ENCODE data around the gene RAMP2. TPM values are rescaled to one million over a fixed set of nuclear protein-coding genes. Genes with fewer than 3 reads are reported as not detected.

RAMP2 gene
- total RNA-seq, 1 experiment from 2014 or later, result 21.4 TPM

DNA sequence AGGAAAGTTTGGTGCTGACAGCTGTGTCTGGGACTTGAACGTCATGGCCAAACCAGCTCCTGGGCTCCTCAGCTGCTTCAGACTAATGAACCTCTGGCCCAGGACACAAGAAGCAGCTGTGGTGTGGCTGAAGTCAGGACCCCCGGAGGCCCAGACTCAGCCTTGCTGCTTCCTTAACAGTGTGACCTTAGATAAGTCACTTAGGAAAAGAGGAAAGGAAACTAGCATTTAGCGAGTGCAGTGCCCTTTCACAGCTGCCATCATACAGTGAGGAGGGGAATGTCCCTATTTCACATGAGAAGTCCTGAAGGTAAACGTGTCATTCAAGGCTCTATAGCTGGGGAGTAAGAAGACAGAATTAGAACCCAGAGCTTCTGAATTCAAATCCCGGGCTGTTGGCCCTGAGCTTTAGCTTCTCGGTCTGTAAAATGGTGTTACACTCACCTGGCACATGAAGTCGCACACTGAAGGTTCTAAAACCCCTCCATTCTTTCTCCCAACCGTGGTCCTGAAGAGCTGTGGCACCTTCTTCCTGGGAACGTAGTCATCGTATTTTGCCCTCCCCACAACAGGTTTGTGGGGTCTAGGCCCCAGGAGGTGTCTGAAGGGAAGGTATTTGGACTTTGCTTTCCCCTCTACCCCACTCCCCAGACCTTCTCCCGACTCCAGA is 910 bp upstream of the RAMP2 start:
- Histone ChIP-seq H3K27me3 (replicated peaks; ENCODE audit: control insufficient read depth, insufficient read depth, low read length) (no peaks in the 10 kb centered on the region), H3K4me3 (ENCODE audit: low read depth, low read length) (peak overlapping the region; percentile 68), H3K4me1 (peaks cover 28% of the 10 kb centered on the region), H3K36me3 (ENCODE audit: control insufficient read depth, insufficient read depth, low read length) (no peaks in the 10 kb centered on the region), H3K9me3 (no peaks in the 10 kb centered on the region)
- no peak for DNase-seq
- ChIA-PET POLR2A (interaction anchor here (0.6 to 1.5 kb wide), 6 partner anchors 14 to 601 kb away, joined by 3 to 11 read pairs (median 4); partner anchors contain the start of gene WNK4), CTCF (interaction anchor here (0.5 to 1.9 kb wide), 6 partner anchors 9 to 151 kb away, joined by 3 to 5 read pairs (median 4); partner anchors contain the start of genes BECN1, RETREG3 and TUBG1)
- peak overlapping the region; percentile 65 for H3K4me3 Mint-ChIP-seq (ENCODE audit: unreplicated experiment)
- intact Hi-C loops (cut with micrococcal nuclease; ENCODE audit: unreplicated experiment), result loop anchor here (5.0 kb wide), 2 partner anchors 83 to 183 kb away; partner anchors contain the start of genes PLEKHH3 and PSMC3IP
- peak overlapping the region; percentile 21 for H3K27ac Mint-ChIP-seq (ENCODE audit: unreplicated experiment)
- no TSS peak for BruUV-seq (replicated peaks)
- no peaks in the 10 kb centered on the region for H3K9me3 Mint-ChIP-seq (ENCODE audit: unreplicated experiment)
- peaks cover 13% of the 10 kb centered on the region for H3K4me1 Mint-ChIP-seq (ENCODE audit: low read depth, unreplicated experiment)
- H3K27me3 Mint-ChIP-seq (ENCODE audit: insufficient read depth, unreplicated experiment), result no peaks in the 10 kb centered on the region
- H3K36me3 Mint-ChIP-seq (ENCODE audit: insufficient read depth, unreplicated experiment), result peaks cover 6% of the 10 kb centered on the region
- TF ChIP-seq, protein P1, sequence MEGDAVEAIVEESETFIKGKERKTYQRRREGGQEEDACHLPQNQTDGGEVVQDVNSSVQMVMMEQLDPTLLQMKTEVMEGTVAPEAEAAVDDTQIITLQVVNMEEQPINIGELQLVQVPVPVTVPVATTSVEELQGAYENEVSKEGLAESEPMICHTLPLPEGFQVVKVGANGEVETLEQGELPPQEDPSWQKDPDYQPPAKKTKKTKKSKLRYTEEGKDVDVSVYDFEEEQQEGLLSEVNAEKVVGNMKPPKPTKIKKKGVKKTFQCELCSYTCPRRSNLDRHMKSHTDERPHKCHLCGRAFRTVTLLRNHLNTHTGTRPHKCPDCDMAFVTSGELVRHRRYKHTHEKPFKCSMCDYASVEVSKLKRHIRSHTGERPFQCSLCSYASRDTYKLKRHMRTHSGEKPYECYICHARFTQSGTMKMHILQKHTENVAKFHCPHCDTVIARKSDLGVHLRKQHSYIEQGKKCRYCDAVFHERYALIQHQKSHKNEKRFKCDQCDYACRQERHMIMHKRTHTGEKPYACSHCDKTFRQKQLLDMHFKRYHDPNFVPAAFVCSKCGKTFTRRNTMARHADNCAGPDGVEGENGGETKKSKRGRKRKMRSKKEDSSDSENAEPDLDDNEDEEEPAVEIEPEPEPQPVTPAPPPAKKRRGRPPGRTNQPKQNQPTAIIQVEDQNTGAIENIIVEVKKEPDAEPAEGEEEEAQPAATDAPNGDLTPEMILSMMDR (IDR thresholded peaks at IDR 0.05; ENCODE audit: insufficient read depth in 1 of 2, low read depth in 1 of 2, low read length in 1 of 2, severe bottlenecking in 1 of 2, unreplicated experiment in 1 of 2), result no peak

- TF ChIP-seq, protein P1 (IDR thresholded peaks at IDR 0.05; ENCODE audit: insufficient read depth in 1 of 2, low read depth in 1 of 2, low read length in 1 of 2, severe bottlenecking in 1 of 2, unreplicated experiment in 1 of 2), result no peak
- peaks cover 6% of the 10 kb centered on the region for H3K36me3 Mint-ChIP-seq (ENCODE audit: insufficient read depth, unreplicated experiment)
- H3K27me3 Mint-ChIP-seq (ENCODE audit: insufficient read depth, unreplicated experiment), result no peaks in the 10 kb centered on the region
- DNase-seq, result no peak
- H3K4me1 Mint-ChIP-seq (ENCODE audit: low read depth, unreplicated experiment), result peaks cover 20% of the 10 kb centered on the region
- peak overlapping the region; percentile 65 for H3K4me3 Mint-ChIP-seq (ENCODE audit: unreplicated experiment)
- intact Hi-C loops (cut with micrococcal nuclease; ENCODE audit: unreplicated experiment), result loop anchor here (5.0 kb wide), 2 partner anchors 84 to 184 kb away; partner anchors contain the start of genes PLEKHH3 and PSMC3IP
- CTCF ChIA-PET, result interaction anchor here (0.5 to 0.8 kb wide), 5 partner anchors 12 to 930 kb away, joined by 3 to 4 read pairs (median 3); partner anchors contain the start of genes BECN1 and VPS25
- no peaks in the 10 kb centered on the region for H3K36me3 ChIP-seq (ENCODE audit: control insufficient read depth, insufficient read depth, low read length)
- peak overlapping the region; percentile 56 for H3K27ac Mint-ChIP-seq (ENCODE audit: unreplicated experiment)
- POLR2A ChIA-PET, result no interaction called here
- H3K27me3 ChIP-seq (replicated peaks; ENCODE audit: control insufficient read depth, insufficient read depth, low read length), result no peaks in the 10 kb centered on the region
- H3K9me3 Mint-ChIP-seq (ENCODE audit: unreplicated experiment), result no peaks in the 10 kb centered on the region
- peaks cover 28% of the 10 kb centered on the region for H3K4me1 ChIP-seq
- BruUV-seq (replicated peaks), result no TSS peak
- H3K4me3 ChIP-seq (ENCODE audit: low read depth, low read length), result peak overlapping the region; percentile 68
- no peaks in the 10 kb centered on the region for H3K9me3 ChIP-seq
These were observed 611 bp downstream of the RAMP2 start for GRCh38 chr17:42761638-42762037.

- peaks cover 13% of the 10 kb centered on the region for H3K4me1 Mint-ChIP-seq (ENCODE audit: low read depth, unreplicated experiment)
- CTCF ChIA-PET, result interaction anchor here (0.6 kb wide), 1 partner anchor 109 kb away, joined by 3 read pairs; no protein-coding TSS in a partner anchor
These were observed 5.1 kb downstream of the RAMP2 start for GRCh38 chr17:42766124-42766523.

More at GRCh38 chr17:42766124-42766523, 5.1 kb downstream of the RAMP2 start:
- Mint-ChIP-seq H3K36me3 (ENCODE audit: insufficient read depth, unreplicated experiment) (peaks cover 6% of the 10 kb centered on the region), H3K9me3 (ENCODE audit: unreplicated experiment) (no peaks in the 10 kb centered on the region), H3K4me3 (ENCODE audit: unreplicated experiment) (no peak overlapping the region), H3K27ac (ENCODE audit: unreplicated experiment) (no peak overlapping the region), H3K27me3 (ENCODE audit: insufficient read depth, unreplicated experiment) (no peaks in the 10 kb centered on the region)
- Histone ChIP-seq H3K4me1 (peaks cover 15% of the 10 kb centered on the region), H3K9me3 (no peaks in the 10 kb centered on the region), H3K4me3 (ENCODE audit: low read depth, low read length) (no peak overlapping the region), H3K27me3 (replicated peaks; ENCODE audit: control insufficient read depth, insufficient read depth, low read length) (no peaks in the 10 kb centered on the region), H3K36me3 (ENCODE audit: control insufficient read depth, insufficient read depth, low read length) (no peaks in the 10 kb centered on the region)
- no TSS peak for BruUV-seq (replicated peaks)
- intact Hi-C loops (cut with micrococcal nuclease; ENCODE audit: unreplicated experiment), result no loop called here
- TF ChIP-seq, protein P1 (IDR thresholded peaks at IDR 0.05; ENCODE audit: insufficient read depth in 1 of 2, low read depth in 1 of 2, low read length in 1 of 2, severe bottlenecking in 1 of 2, unreplicated experiment in 1 of 2), result no peak
- POLR2A ChIA-PET, result interaction anchor here (0.6 kb wide), 1 partner anchor 40 kb away, joined by 15 read pairs; no protein-coding TSS in a partner anchor
- DNase-seq, result peak in 1 of 2 experiments; percentile 23

Measured in Caco-2 (cell line).